HG03108 (cell line): ENCODE measurements around the gene CYBA.

Source experiments
- ATAC-seq: cut with Tn5 transposase; IDR thresholded peaks from one replicate; pipeline ENCODE4 v1.9.1; 2021; ENCODE audit warnings: moderate library complexity; ENCODE audit not compliant: unreplicated experiment

The CYBA gene

GRCh38 chr16:88593910-88594309, 56.9 kb downstream of the CYBA start:
- no peak for ATAC-seq

DNA sequence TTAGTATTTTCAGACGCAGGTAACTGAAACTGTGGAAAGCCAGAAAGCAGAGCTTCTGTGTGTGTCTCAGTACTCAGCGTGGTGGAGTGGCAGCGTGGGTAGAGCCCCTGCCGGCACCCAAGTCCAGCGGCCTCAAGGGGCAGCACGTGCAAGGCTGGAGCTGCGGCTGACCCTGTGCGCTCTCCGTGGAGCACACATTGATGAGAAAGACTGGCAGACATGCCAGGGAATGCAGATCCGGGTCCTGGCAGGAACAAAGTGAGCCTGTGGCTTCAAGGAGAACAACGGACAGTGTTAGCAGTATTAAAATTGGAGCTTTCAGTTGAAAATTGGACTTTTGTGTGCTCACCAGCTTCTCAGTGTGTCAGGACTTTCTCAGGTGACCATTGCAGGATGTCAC, 57.4 kb downstream of the CYBA start:
- no peak for ATAC-seq
